ENCODE results near the gene LITAF.
"Not testable (repeated sequence)": the region's sequence is repeated elsewhere in the genome, so short reads cannot be mapped to it uniquely, and the experiment has no call there.

LITAF gene

DNA sequence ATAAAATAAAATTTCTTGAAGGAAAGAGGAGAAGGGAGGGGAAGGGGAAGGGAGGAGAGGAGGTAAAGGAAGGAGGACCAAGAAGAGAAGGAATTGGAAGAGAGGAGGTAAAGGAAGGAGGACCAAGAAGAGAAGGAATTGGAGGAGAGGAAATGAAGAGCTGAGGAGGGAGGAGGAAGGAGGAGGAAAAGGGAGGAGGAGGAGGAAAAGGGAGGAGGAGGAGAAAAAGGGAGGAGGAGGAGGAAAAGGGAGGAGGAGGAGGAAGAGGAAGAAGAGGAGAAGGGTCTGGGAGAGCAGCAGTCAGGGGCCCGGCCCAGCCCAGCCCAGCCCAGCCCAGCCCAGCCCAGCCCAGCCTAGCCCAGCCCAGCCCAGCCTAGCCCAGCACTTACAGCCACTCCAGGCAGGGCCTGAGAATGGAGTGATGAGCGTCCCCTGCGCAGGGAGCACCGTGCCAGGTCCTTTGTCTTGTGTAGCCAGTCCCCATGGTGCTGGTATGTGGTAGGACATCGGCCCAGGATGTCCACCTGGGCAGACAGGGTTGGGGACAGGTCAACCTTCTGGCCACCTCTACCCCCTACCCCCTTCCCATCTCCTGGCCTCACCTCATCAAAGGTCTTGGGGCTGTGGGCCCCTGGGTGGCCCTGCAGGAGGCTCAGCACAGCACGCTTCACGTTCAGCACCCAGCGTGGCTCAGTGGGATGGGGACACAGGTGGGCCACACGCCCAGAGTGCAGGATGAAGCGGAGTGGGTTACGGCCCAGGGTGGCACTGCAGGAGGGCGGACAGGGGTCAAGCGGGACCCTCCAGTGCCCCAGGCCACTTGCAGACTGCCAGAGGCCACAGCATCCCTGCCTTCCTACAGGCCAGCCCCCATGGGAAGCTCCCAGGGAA is 70.9 kb downstream of the LITAF start:
- ATAC-seq = no peak

DNA sequence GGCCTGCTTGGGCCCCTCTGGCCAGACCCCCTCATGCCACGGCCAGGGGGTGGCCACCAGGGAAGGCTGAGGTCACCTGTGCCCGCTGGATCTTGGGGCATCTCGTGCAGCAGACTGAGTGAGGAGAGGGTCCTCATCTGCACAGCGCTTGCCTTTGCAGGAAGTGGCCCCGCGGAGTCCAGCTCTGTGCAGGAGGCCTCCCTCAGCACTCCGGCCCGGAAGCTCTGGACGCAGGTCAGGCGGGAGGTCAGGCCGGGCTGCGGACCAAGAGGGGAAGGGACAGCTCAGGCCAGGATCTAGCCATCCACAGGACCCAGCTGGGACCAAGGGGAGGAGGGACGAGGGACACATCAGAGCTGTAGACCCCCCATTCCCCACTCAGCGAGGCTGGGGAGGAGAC is 72.4 kb downstream of the LITAF start:
- no peak for ATAC-seq

DNA sequence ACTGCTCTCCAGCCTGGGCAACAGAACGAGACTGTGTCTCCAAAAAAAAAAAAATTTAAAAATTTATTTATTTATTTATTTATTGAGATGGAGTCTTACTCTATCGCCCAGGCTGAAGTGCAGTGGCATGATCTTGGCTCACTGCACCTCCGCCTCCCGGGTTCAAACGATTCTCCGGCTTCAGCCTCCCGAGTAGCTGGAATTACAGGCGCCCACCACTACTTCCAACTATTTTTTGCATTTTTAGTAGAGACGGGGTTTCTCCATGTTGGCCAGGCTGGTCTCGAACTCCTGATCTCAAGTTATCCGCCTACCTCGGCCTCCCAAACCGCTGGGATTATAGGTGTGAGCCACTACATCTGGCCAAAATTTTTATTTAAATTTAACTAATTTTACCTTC is 73.4 kb downstream of the LITAF start:
- ATAC-seq = not testable (repeated sequence)

DNA sequence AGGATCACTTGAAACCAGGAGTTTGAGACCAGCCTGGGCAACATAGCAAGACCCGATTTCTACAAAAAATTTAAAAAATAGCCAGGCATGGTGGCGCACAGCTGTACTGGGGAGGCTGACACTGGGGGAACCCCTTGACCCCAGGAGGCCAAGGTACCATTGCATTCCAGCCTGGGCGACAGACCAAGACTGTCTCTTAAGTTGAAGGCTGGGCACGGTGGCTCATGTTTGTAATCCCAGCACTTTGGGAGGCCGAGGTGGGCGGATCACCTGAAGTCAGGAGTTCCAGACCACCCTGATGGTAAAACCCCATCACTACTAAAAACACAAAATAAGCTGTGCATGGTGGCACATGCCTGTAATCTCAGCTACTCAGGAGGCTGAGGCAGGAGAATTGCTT is 74.9 kb downstream of the LITAF start:
- ATAC-seq = no peak

DNA sequence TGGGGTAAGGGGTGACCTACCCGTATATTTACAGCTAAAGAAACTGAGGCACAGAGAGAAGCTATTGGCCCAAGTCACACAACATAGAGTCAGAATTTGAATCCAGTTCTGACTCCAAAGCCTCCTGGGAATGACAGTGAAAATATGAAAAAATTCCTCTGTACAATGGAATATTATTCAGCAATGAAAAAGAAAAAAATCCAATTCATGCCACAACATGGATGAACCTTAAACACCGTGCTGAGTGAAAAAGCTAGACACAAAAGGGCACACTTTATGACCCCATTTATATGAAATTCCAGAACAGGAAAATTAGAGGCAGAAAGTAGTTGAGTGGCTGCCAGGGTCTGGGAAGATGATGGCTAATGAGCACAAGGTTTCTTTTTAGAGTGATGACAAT is 75.4 kb downstream of the LITAF start:
- no peak for ATAC-seq

DNA sequence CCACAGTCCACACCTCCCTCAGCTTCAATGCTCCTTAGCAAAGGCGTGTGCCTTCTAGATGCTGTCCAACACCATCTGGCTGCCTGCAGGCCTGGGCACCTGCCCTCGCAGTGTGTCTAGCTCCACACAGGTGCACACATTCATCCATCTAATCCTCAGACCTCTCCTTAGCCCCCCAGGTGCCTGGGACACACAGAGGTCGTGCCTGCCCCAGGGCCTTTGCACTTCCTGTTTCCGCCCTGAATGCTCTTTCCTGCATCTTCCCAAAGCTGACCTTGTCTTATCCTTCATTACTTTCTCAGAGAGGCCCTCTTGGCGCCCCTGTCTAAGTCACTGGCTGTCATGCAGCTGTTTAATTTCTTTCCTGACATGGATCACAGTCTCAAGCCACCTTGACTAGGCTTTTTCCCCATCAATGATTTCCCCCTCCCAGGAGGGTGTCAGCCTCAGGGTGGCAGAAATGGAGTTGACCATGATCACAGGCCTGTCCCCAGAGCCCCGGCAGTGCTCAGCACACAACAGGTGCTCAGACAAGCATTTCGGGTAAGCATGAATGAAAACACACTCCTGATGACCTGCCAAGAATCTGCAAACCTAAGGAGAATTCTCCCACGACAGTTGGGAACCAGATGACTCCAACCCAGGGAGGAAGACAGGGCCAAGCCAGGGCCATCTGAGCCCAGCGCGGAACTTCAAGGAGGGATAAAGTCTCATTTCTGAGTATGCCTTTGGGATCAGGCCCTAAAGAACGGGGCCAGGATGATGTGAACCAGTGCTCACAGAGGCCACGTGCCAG is 76.3 kb downstream of the LITAF start:
- no peak for ATAC-seq

DNA sequence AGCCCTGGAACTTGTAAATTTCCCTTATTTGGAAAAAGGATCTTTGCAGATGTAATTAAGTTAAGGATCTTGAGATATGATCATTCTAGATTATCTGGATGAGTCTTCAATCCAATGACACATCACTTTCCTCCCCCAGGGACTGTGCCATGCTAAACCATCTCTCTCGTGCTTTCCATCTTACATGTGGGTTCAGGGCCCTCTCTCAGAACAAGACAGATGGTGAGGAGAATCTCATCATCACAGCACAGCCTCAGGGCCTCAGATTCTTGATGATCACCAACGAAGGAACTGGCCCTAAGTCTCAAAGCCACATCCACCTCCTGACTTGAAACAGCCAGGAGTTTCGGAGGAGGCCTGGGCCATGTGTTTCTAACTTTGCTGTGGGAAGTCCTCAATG is 78.7 kb downstream of the LITAF start:
- ATAC-seq = no peak

DNA sequence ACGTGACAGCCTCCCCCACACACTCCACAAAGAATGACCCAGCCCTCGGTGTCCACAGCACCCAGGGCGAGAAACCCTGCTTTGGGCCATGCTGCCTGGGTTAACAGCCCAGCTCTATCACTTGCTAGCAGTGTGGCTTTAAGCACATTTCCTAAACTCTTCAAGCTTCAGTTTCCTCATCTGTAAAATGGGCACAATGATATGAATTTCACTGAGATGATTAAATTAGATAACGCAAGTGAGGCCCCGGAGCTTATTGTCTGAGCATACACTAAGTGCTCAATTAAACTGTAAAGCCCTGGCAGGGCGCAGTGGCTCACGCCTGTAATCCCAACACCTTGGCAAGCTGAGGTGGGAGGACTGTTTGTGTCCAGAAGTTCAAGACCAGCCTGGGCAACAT is 79.4 kb downstream of the LITAF start:
- no peak for ATAC-seq

DNA sequence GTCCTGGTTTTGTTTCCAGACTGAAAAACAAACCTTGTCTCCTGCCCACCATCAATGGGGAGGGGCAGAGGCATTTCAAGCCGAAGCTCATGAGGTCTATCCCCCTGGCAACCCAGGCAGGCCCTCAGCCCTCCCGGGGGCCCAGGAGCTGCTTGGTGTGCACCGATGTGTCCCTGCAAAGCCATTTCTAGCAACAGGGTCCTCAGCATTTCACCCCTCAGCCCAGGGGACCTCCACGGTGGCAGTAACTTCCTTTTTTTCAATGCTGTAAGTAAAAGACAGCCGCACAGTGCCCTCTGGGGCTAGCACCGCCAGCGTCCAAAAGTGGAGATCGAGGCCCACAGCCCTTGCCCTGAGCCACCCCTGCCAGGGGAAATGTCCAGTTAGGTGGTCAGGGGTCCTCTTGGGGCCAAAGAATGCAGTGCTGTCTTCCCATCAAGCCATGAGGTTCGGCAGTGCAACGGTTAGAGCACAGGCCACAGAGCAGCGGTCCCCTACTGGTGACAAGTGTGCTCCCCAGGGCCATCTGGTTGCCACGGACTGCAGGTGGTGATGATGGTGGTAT is 79.9 kb downstream of the LITAF start:
- ATAC-seq = no peak

DNA sequence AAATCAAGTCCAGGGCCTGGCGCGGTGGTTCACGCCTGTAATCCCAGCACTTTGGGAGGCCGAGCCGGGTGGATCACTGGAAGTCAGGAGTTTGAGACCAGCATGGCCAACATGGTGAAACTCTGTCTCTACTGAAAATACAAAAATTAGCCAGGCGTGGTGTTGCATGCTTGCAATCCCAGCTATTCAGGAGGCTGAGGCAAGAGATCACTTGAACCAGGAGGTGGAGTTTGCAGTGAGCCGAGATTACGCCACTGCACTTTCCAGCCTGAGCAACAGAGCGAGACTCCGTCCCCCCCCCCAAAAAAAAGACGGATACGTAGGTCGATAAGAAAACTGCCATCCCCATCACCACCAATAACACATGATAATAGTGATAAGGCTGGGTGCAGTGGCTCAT is 82.5 kb downstream of the LITAF start:
- ATAC-seq = not testable (repeated sequence)

DNA sequence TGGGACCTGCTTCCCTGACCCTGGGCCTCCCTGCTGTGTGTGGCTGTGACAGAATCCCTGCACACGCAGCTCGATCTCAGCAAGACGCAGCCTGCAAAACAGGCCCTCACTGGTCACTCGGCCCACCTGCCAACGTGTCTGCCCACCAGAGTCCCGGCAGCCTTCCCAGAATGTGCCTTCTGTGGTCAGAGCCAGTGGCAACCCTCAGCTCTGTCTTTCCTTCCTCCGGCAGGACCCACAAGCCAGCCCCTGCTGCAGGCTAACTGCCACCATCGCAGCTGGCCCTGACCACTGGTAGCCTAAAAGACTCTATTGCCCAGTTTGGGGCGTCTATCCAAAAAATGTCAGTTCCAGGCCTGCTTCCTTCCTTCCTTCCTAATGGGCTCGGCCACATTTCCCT is 83.2 kb downstream of the LITAF start:
- ATAC-seq = no peak

DNA sequence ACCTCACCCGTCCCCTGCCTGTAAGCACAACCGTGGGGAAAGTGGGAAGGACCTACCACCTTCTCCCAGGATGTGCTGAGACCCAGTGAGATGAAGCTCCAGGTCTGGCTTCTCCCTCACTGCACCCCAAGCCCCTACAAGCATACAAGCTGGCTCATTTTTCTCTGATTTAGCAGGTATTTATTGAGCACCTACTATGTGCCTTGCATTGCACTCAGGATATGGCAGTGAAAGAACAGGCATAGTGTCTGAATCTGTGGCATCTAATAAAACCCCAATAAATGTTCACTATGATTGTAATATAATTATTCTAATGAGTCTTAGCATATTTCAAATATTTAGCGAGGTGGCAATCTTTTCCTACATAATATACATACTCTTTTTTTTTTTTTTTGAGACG is 84.5 kb downstream of the LITAF start:
- no peak for ATAC-seq

DNA sequence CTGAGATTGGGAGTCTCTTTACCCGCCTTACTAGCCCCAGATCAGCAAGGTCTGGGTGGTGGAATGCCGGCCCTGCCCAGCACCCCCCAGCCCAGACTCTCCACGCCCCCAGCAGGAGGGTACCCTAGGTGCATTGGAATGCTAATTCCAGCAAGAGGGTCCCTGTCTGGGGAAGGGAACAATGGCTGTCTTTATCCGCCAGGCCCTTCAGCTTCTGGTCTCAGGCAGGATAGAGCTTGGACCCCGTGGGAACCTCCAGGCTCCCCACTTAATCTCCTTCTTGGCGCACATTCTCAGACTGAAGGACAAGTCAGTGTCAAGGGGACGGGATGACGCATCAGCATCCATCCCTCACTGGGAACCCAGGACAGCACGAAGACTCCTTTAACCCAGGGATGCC is 85.1 kb downstream of the LITAF start:
- ATAC-seq = no peak

DNA sequence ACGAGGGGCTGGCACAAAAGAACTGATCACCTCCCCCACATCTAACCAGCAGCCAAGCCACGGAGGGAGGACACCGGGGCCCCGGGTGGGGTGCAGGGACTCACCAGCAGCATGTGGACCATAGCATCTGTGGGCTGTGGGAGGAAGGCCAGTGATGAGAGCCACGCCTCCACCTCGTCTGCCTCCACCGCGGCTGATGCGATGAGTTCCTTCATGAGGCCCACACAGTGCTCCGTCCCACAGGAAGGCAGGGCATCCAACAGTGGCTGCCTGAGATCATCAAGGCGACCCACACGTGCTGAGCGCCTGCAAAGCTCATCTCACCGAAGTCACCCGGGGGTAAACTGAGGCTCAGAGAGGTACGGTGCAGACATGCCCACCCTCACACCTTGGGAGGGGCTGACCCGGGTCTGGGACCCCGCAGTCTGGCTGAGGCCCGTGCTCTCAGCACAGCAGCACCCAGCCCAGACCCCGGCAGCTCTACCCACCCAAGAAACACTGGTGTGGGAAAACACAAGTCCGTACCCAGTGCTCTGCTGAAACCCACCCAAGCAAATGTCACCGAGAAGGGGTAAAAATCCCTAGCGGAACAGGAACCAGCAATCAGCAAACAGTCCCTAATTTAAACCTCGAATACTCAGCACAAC is 85.9 kb downstream of the LITAF start:
- no peak for ATAC-seq

DNA sequence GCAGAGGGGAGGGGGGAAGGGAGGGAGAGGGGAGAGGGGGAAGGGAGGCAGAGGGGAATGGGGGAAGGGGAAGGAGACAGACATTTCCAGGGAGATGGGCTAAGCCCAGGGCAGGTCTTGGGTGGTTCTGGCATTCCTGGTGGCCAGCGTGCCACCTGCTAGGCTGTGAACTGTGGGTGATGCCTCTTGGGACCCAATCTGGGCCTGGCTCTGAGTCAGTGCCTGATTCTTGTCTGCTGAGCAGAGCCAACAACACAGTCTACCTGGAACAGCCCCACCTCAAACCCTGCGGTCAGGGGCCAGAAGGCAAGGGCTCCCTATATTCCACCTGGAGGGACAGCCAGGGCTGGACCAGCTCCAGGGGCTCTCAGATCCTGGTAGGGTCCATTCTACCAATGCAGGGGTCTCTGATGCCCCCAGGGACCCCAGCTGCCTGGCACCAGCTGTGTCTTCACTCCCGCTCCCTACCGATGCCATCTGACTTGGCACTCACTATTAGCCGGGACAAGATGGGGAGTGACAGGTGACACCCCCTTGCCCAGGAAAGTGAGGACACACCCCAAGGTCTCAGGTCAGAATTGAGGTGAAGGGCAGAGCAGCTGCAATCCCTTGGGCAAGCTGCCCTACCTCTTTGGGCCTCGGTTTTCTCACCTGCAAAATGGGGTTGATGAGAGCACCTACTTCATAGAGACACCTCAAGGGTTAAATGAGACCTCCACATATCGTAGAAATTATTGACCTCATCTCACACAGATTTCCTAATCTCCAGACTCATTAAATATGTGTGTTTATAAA is 87.2 kb downstream of the LITAF start:
- ATAC-seq = no peak

DNA sequence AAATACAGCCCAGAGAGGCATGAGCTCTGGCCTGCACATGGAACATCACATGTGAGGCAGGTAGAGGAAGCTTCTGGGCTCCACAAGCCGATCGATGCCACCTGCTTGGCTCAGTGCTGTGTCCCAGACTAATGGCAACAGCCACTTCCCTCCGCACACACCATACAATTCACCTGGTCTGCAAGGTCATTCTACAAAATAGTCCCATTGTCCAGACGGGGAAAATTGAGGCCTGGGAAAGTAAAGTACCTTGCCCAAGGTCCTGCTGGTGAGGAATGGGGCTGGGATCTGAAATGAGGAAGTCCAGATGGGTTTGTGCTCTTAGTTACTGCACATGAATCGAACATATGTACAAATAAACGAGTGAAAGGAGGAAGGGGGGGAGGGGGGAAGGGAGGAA is 88.0 kb downstream of the LITAF start:
- no peak for ATAC-seq

DNA sequence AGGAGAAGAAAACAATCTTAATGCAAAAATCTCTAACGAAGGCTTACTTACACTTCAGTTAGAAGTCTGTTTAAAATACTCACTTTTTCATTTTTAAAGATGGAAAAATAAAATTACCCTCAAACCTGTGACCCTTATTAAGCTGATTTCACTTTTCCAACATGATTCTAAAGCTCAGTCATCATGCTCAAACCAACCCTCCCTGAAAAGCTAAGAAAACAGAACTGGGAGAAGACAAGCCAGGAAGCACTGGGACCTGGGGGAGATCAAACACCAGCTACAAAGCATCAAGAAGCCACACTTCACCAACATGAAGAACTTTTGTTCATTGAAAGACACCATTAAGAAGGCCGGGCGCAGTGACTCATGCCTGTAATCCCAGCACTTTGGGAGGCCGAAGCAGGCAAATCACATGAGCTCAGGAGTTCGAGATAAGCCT is 88.8 kb downstream of the LITAF start:
- ATAC-seq = no peak

All from activated CD4-positive, CD25-positive, alpha-beta regulatory T cell treated with anti-CD3 and anti-CD28 coated beads, Interleukin-2, amount 50 U/mL, for 24 hours (primary cell).